Medulla oblongata (tissue), 1 donor: ENCODE measurements around the gene NUTF2.
"Not testable (repeated sequence)": the region's sequence is repeated elsewhere in the genome, so short reads cannot be mapped to it uniquely, and the experiment has no call there.

Source experiments
- DNase-seq: peaks from one replicate; pipeline ENCODE4 v3.0.0-alpha.2; 2015; ENCODE audit errors: extremely low spot score

Gene NUTF2

GRCh38 chr16:67846320-67847063 lies at the start of gene NUTF2:
Gene NUTF2, plus strand, starts transcription at chr16:67846933. Its CDS starts 18,198 bp downstream, at chr16:67865131.
- DNase-seq, result peak; percentile 96

- DNase-seq, result no peak
These were observed 46.3 kb upstream of the NUTF2 start for GRCh38 chr16:67800338-67800926.

- DNase-seq, result no peak
These were observed 45.5 kb upstream of the NUTF2 start for GRCh38 chr16:67801241-67801640.

- no peak for DNase-seq
These were observed 44.9 kb upstream of the NUTF2 start for GRCh38 chr16:67801883-67802282.

- no peak for DNase-seq
These were observed 42.8 kb upstream of the NUTF2 start for GRCh38 chr16:67803894-67804293.

- no peak for DNase-seq
These were observed 41.7 kb upstream of the NUTF2 start for GRCh38 chr16:67804853-67805542.

GRCh38 chr16:67805718-67806427 lies 40.9 kb upstream of the NUTF2 start:
- no peak for DNase-seq

- peak; percentile 100 for DNase-seq
These were observed 40.1 kb upstream of the NUTF2 start, which contains the start of the genes RANBP10 and TSNAXIP1 for GRCh38 chr16:67806428-67807147. Gene RANBP10, minus strand, starts transcription at chr16:67806560. Its CDS starts 24 bp downstream, at chr16:67806536. Gene TSNAXIP1, plus strand, starts transcription at chr16:67806889. Its CDS starts 261 bp downstream, at chr16:67807150.

- no peak for DNase-seq
These were observed 39.5 kb upstream of the NUTF2 start for GRCh38 chr16:67807148-67807682.

GRCh38 chr16:67811899-67812298 lies 34.8 kb upstream of the NUTF2 start:
- DNase-seq, result no peak

- no peak for DNase-seq
These were observed 32.2 kb upstream of the NUTF2 start for GRCh38 chr16:67814567-67814966.

- no peak for DNase-seq
These were observed 26.0 kb upstream of the NUTF2 start for GRCh38 chr16:67820608-67821259.

- DNase-seq, result no peak
These were observed 24.2 kb upstream of the NUTF2 start for GRCh38 chr16:67822511-67822910.

- DNase-seq, result no peak
These were observed 21.6 kb upstream of the NUTF2 start for GRCh38 chr16:67825119-67825518.

GRCh38 chr16:67825906-67826305 lies 20.8 kb upstream of the NUTF2 start:
- no peak for DNase-seq

GRCh38 chr16:67828651-67829050 lies 18.1 kb upstream of the NUTF2 start:
- DNase-seq, result no peak

GRCh38 chr16:67833030-67833414 lies 13.7 kb upstream of the NUTF2 start:
- no peak for DNase-seq

GRCh38 chr16:67833415-67834241 lies 13.1 kb upstream of the NUTF2 start:
- DNase-seq, result peak; percentile 95

GRCh38 chr16:67834242-67834614 lies 12.5 kb upstream of the NUTF2 start:
- no peak for DNase-seq

- not testable (repeated sequence) for DNase-seq
These were observed 9.5 kb upstream of the NUTF2 start for GRCh38 chr16:67837190-67837589.
